Coronary artery (tissue), 2 donors: Measurements from ENCODE around the gene CIB4.
"Not testable (repeated sequence)": the region's sequence is repeated elsewhere in the genome, so short reads cannot be mapped to it uniquely, and the experiment has no call there.

ENCODE experiments used
- DNase-seq: peaks from one replicate; pipeline ENCODE4 v3.0.0-alpha.2; 2017; ENCODE audit warnings: low spot score
- H3K27ac ChIP-seq, 2 donors: fragments of 200-600 bp; sonication (generic); one replicate each; pipeline ENCODE4 v1.5.1; 2016 to 2019
- H3K4me3 ChIP-seq: fragments of 200-600 bp; sonication (generic); 2 replicates; pipeline ENCODE4 v1.5.1; 2016; ENCODE audit warnings: mild to moderate bottlenecking, moderate library complexity
- TF ChIP-seq, protein P1 (sequence below): fragments of 200-600 bp; sonication (generic); IDR thresholded peaks from one replicate; pipeline ENCODE4 v1.5.1; 2019; ENCODE audit warnings: antibody characterized with exemption

CIB4 gene

DNA sequence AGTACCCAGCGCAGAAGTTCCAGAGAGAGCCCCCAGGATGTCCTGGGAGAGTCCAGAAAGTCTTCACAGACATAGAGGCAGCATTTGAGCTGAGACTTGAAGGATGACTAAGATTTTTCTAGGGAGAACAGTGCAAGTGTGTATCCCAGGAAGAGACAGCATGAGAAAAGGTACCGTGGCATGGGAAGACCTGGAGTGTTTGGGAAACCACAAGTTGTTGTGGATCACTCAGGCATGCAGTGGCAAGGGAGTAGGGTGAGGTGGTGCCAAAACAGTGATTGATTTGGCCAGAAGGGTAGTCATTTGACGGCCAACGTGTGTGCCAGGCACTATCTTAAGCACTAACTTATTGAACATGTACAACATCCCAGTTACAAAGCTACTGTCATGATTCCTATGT is 26.9 kb upstream of the CIB4 start:
- peak; percentile 26 for DNase-seq
- Histone ChIP-seq H3K4me3 (no peak overlapping the region), H3K27ac (no peak overlapping the region)
- TF ChIP-seq, protein P1, sequence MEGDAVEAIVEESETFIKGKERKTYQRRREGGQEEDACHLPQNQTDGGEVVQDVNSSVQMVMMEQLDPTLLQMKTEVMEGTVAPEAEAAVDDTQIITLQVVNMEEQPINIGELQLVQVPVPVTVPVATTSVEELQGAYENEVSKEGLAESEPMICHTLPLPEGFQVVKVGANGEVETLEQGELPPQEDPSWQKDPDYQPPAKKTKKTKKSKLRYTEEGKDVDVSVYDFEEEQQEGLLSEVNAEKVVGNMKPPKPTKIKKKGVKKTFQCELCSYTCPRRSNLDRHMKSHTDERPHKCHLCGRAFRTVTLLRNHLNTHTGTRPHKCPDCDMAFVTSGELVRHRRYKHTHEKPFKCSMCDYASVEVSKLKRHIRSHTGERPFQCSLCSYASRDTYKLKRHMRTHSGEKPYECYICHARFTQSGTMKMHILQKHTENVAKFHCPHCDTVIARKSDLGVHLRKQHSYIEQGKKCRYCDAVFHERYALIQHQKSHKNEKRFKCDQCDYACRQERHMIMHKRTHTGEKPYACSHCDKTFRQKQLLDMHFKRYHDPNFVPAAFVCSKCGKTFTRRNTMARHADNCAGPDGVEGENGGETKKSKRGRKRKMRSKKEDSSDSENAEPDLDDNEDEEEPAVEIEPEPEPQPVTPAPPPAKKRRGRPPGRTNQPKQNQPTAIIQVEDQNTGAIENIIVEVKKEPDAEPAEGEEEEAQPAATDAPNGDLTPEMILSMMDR: no peak

GRCh38 chr2:26666671-26667070 is 25.5 kb upstream of the CIB4 start:
- H3K27ac ChIP-seq: no peak overlapping the region
- TF ChIP-seq, protein P1: no peak

GRCh38 chr2:26665296-26665695 is 24.1 kb upstream of the CIB4 start:
- DNase-seq, H3K27ac ChIP-seq, H3K4me3 ChIP-seq: not testable (repeated sequence)

More at GRCh38 chr2:26666671-26667070, 25.5 kb upstream of the CIB4 start:
- DNase-seq: peak; percentile 5
- no peak overlapping the region for H3K4me3 ChIP-seq

DNA sequence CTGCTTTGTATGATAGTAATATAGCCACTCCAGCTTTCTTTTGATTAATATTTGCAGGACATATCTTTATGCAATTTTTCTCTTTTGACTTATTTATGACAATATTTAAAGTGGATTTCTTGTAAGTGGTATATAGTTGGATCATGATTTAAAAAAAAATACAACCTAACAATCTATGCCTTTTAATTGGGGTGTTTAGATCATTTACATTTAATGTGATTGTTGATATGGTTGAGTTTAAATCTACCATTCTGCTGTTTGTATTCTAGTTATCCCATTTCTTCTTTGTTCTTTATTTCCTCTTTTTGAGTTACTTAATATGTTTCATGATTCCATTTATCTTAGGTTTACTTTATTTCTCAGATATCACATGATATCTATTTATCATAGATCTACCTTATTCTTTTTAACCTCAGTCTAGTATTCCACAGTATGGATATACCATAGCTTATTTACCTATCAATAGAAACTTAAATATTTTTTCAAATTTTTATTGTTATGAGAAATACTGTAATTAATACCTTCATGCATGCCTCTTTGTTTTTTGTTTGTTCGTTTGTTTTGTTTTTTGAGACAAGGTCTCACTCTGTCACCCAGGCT is 19.3 kb upstream of the CIB4 start:
- H3K27ac ChIP-seq: no peak overlapping the region
- DNase-seq: no peak
- no peak overlapping the region for H3K4me3 ChIP-seq
- TF ChIP-seq, protein P1: no peak

- no peak for DNase-seq
- Histone ChIP-seq H3K27ac (no peak overlapping the region), H3K4me3 (no peak overlapping the region)
- TF ChIP-seq, protein P1: no peak
Observed at GRCh38 chr2:26658691-26659346, 17.7 kb upstream of the CIB4 start.

- DNase-seq: no peak
- TF ChIP-seq, protein P1: no peak
- H3K4me3 ChIP-seq: no peak overlapping the region
- H3K27ac ChIP-seq: no peak overlapping the region
Observed at GRCh38 chr2:26657265-26657664, 16.1 kb upstream of the CIB4 start.

- no peak overlapping the region for H3K27ac ChIP-seq
- TF ChIP-seq, protein P1: no peak
- DNase-seq: no peak
- no peak overlapping the region for H3K4me3 ChIP-seq
Observed at GRCh38 chr2:26655611-26656195, 14.5 kb upstream of the CIB4 start.

GRCh38 chr2:26655120-26655519 is 14.0 kb upstream of the CIB4 start:
- not testable (repeated sequence) for H3K4me3 ChIP-seq, H3K27ac ChIP-seq, DNase-seq
